NCI-H1092 (cell line): ENCODE data around the gene PPP4C.

ENCODE experiments used
- DNase-seq: peaks from one replicate; lab custom pipeline; 2025; lab: John Stamatoyannopoulos, UW

PPP4C gene

GRCh38 chr16:30082545-30083090 lies 6.8 kb downstream of the PPP4C start:
- no peak for DNase-seq

- DNase-seq, result no peak
These were observed 7.6 kb downstream of the PPP4C start for GRCh38 chr16:30083216-30084055.

DNA sequence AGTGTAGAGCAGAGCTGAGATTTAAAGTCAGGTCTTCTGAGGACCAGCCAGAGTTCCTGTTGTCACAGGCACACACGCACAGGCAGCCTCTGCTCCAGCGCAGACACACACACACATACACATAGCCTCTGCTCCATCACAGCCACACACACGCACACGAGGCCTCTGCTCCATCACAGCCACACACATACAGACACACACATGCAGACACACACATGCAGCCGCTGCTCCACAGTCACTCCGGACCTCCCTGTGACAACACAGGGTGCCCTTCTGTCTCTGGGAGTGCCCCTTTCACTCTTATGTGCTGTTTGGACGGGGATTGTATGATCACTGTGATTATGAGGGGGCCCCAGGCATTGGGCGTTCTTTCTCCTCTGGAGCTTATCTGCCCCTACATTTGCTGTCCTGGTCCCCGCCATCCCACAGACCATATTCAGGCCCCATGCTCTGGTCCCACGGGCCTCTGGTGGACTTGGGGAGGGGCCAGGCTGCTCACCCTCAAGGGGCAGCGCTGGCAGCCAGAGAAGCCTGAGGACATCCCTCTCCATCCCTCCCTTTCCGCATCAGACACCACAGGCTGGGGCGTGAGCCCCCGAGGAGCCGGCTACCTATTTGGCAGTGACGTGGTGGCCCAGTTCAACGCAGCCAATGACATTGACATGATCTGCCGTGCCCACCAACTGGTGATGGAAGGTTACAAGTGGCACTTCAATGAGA lies 8.5 kb downstream of the PPP4C start:
- DNase-seq, result no peak

DNA sequence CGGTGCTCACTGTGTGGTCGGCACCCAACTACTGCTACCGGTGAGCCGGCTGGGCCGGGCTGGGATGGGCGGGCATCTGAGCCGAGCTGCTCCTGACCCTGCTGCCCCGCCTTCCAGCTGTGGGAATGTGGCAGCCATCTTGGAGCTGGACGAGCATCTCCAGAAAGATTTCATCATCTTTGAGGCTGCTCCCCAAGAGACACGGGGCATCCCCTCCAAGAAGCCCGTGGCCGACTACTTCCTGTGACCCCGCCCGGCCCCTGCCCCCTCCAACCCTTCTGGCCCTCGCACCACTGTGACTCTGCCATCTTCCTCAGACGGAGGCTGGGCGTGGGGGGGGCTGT lies 9.0 kb downstream of the PPP4C start:
- no peak for DNase-seq

DNA sequence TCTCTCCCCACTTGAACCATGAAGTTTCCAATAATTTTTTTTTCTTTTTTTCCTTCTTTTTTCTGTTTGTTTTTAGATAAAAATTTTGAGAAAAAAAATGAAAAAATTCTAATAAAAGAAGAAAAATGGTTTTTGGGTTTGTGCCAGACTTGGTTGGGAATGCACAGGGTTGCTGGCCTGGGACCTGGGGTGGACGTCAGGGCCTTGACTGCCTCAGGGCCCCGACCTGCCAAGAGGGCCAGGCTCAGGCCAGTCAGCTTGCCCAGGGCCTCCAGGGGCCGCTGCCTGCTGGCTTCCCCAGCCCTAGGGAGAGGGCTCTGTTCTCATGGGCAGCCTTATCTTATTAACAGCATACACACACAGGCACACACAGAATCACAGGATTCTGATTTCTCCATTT lies 9.5 kb downstream of the PPP4C start:
- DNase-seq, result no peak

DNA sequence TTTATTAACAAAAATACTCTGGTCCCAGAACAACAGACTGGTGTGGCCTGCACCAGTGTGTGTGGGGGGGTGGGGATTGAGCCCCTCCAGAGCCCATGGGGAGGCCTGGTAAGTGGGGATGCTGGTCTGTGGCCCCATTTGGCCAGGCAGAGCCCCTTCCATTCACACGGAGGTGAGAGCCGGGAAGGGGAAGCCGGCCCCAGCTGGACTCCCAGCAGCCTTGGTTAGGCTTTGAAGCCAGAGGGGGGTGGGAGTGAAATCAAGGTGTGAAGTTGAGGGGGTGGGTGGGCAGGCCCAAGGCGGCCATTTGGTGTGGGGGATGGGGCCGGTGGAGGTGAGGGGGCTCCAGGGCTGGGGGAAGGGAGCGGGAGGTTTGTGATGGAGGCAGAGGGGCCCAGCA lies 10.0 kb downstream of the PPP4C start:
- DNase-seq, result no peak

GRCh38 chr16:30086291-30087140 lies 10.7 kb downstream of the PPP4C start:
- no peak for DNase-seq

DNA sequence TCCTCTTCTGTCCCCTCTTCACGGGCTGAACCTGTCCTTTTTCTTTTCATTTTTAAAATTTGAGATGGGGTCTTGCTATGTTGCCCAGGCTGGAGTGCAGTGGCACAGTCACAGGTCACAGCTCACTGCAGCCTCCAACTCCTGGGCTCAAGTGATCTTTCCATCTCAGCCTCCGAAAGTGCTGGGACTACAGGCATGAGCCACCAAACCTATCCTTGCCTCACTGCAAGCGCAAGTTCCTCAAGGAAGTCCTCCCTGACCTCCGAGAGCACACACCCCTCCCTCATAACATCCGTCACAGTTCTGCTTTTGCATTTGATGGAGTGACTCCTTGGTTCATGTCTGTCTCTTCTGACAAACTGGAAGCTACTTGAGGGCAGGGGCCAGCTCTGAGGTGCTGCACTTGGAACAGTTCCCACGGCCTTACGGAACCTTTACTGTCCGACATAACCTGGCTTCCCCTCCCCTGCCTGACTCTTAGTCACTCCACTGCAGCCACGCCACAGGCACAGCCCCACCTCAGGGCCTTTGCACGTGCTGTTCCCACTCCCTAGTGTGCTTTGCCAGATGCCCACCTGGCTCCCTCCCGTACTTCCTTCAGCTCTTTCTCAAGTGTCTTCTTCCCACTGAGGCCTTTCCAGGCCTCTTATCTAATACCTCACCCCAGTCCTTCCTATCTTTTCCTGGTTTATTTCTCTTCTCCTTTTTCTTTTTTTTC lies 11.5 kb downstream of the PPP4C start:
- no peak for DNase-seq

- no peak for DNase-seq
These were observed 12.5 kb downstream of the PPP4C start for GRCh38 chr16:30088237-30088831.

DNA sequence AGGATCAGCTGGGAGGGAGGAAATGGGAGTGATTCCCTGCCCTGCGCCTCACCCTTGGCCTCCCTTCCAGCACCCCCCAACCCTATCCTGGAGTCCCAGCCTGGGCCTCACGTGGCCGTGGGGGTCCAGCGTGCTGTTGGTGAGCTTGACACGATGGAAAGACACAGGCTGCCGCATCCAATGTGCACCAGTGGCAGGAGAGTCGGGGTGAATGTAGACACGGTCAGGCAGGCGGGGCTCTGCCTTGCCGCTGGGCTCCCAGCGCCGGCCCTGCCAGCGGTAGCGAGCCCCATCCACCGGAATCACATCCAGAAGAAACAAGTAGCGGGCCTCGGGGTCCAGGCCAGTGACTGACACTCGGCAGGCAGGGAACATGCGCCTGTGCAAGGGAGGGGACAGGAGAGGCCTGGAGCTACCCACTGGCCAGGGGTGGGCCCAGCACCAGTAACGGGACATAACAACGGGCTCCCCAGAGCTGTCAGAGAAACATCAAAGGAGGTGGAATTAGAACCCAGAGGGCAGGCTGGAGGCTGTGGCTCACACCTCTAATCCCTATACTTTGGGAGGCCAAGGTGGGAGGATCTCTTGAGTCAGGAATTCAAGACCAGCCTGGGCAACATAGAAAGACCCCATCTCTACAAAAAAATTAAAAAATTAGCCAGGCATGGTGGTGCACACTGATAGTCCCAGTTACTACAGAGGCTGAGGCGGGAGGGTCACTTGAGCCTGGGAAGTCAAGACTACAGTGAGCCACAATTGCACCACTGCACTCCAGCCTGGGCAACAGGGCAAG lies 13.2 kb downstream of the PPP4C start:
- no peak for DNase-seq

- DNase-seq, result no peak
These were observed 15.0 kb downstream of the PPP4C start for GRCh38 chr16:30090610-30091331.

- peak; percentile 86 for DNase-seq
These were observed 15.9 kb downstream of the PPP4C start, which contains the start of gene TBX6 for GRCh38 chr16:30091474-30092372. Gene TBX6, minus strand, starts transcription at chr16:30091924. Its CDS starts 731 bp downstream, at chr16:30091193.

DNA sequence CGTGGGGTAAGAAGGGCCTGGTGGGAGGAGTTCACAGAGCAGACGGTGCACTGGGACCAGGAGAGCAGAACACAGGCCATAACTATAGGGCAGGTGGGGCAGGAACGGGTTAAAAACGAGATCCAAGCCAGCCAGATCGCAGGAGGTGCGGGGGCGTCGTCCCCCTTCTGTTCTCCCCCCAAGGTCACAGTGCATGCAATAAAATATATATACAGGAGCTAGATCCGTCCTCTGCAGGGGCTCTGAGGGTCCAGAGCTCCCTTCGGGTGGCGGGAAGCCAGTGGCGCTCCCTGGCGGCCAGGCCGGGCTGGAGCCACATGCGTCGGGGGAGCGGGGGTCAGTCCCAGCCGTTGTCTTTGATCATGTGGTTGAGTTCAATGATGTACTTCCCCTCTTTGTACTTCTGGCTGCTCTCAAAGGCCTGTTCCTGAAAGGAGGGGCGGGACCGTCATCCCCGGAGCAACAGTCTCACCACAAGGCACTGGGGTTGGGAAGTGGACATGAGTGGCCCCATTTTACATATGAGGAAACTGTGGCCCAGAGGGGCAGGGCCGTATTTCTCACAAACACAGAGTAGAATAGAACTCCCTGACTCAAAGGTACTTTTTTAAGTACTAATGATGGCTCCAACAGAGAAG lies 16.7 kb downstream of the PPP4C start:
- DNase-seq, result peak; percentile 38

DNA sequence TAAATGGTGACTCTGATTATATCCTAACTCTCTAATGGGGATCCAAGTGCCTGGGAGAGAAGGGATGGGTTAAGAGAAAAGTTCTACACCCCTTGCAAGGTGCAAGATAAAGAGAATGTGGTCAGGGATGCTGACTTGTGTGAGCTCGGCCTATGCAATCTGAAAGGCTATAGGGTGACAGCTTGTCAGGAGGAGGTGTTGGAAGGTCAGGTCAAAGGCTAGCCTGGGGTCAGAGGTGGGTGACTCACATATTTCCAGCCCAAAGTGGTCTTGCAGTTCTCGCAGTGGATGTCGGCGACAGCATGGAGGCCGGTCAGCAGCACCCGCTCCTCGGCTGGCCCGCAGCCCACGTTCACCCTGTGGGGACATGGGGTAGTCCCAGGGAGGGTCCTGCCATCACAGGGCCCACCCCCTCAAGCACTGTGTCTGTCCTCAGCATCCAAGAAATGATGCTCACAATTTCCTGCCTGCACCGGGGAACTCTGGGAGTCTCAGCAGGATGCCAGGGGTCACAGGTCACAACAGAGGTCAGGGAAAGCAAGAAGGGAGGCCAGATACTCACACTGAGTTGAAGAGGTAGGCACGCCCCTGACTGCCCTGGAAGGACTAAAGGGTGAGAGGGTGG lies 18.9 kb downstream of the PPP4C start:
- DNase-seq, result no peak

DNA sequence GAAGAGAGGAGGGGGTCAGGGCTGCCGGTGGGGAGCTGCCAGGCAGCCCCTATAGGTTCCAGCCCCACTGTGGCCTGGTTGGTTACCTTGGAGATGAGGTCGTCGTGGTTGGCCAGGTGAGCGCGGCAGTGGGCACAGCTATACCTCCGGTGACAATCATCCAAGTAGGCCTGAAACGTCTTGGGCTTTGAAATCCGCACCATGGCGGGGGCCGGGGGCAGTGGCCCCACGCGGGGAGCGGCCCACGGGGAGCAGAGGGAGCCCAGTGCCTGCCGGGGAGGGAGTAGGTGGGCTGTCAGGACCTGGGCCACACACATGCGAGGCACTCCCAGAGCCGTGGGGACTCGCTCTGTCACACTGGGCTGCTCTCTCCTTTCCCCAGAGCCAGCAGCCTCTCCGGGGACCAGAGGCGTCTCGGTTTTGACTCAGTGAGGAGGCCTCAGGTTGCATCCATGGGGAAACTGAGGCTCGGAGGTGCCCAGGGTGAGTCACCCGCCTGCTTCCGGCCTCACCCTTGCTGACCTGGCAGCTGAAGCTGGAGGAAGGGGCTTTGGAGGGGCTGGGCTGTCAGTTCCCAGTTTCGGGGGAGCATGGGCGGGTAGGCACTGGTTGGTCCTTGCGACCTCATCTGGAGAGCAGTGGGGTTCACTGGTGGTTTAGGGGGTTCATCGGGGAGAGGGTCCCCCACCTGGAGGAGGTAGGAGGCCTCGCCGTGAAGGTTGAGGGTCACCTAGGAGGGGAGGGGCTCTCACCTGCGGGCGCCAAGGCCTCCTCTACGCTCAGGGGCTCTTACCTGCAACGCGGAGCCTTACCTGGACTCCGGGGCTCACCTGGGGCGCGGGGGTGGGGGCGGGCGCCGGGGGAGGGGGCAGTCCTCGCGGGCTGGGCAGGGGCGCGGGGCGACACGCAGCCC lies 19.6 kb downstream of the PPP4C start:
- DNase-seq, result no peak

- DNase-seq, result peak; percentile 68
These were observed 20.5 kb downstream of the PPP4C start, which contains the start of gene YPEL3 for GRCh38 chr16:30096105-30096861. Gene YPEL3, minus strand, starts transcription at chr16:30096213. Its CDS starts 731 bp downstream, at chr16:30095482.
